Hepatocyte (in vitro differentiated cells): ENCODE data around the gene RABL3. TPM values are rescaled to one million over a fixed set of nuclear protein-coding genes. Genes with fewer than 3 reads are reported as not detected.
"Not testable (repeated sequence)": the region's sequence is repeated elsewhere in the genome, so short reads cannot be mapped to it uniquely, and the experiment has no call there.

Experiments used
- DNase-seq: peaks from one replicate; pipeline ENCODE4 v3.0.0-alpha.2; 2016; ENCODE audit warnings: low spot score
- H2AFZ ChIP-seq: fragments of 200-600 bp; sonication (generic); 2 replicates; pipeline ENCODE4 v1.6.0; 2016; ENCODE audit warnings: antibody characterized with exemption, mild to moderate bottlenecking
- H3K27ac ChIP-seq: fragments of 200-600 bp; sonication (generic); 2 replicates; pipeline ENCODE4 v1.5.1; 2016; ENCODE audit warnings: mild to moderate bottlenecking
- H3K27me3 ChIP-seq: fragments of 200-600 bp; sonication (generic); 2 replicates; pipeline ENCODE4 v1.6.1; 2016
- H3K36me3 ChIP-seq: fragments of 200-600 bp; sonication (generic); replicated peaks from 2 replicates; pipeline ENCODE4 v1.5.1; 2016; ENCODE audit warnings: low read depth; ENCODE audit not compliant: insufficient read depth
- H3K4me1 ChIP-seq: fragments of 200-600 bp; sonication (generic); 2 replicates; pipeline ENCODE4 v1.5.1; 2016; ENCODE audit warnings: mild to moderate bottlenecking, moderate library complexity; ENCODE audit not compliant: insufficient read depth
- H3K4me2 ChIP-seq: fragments of 200-600 bp; sonication (generic); 2 replicates; pipeline ENCODE4 v1.6.0; 2016
- H3K4me3 ChIP-seq: fragments of 200-600 bp; sonication (generic); 2 replicates; pipeline ENCODE4 v1.5.1; 2016; ENCODE audit warnings: mild to moderate bottlenecking
- H3K79me2 ChIP-seq: fragments of 200-600 bp; sonication (generic); 2 replicates; pipeline ENCODE4 v1.6.0; 2017; ENCODE audit warnings: mild to moderate bottlenecking
- H3K9me2 ChIP-seq: fragments of 200-600 bp; sonication (generic); replicated peaks from 2 replicates; pipeline ENCODE4 v1.6.0; 2017; ENCODE audit warnings: mild to moderate bottlenecking; ENCODE audit not compliant: insufficient read depth
- H3K9me3 ChIP-seq: fragments of 200-600 bp; sonication (generic); 2 replicates; pipeline ENCODE4 v1.5.1; 2016; ENCODE audit warnings: low read depth, mild to moderate bottlenecking
- H4K20me1 ChIP-seq: fragments of 200-600 bp; sonication (generic); 2 replicates; pipeline ENCODE4 v1.6.0; 2016; ENCODE audit warnings: mild to moderate bottlenecking; ENCODE audit not compliant: insufficient read depth, poor library complexity, severe bottlenecking
- CTCF ChIP-seq: fragments of 200-600 bp; sonication (generic); IDR thresholded peaks from 2 replicates; pipeline ENCODE4 v1.5.1; 2016; ENCODE audit warnings: antibody characterized with exemption, mild to moderate bottlenecking; ENCODE audit not compliant: poor library complexity
- EZH2 ChIP-seq: fragments of 200-600 bp; sonication (generic); IDR thresholded peaks from 2 replicates; pipeline ENCODE4 v1.6.1; 2016; ENCODE audit warnings: antibody characterized with exemption, mild to moderate bottlenecking, borderline replicate concordance
- EZH2phosphoT487 ChIP-seq: fragments of 200-600 bp; sonication (generic); IDR thresholded peaks from one replicate; pipeline ENCODE4 v1.6.1; 2018; ENCODE audit warnings: antibody characterized with exemption, mild to moderate bottlenecking, low read depth, moderate library complexity; ENCODE audit not compliant: unreplicated experiment, severe bottlenecking
- WGBS: methylation state at CpG from one replicate; pipeline ENCODE4 v1.1.6; 2016; ENCODE audit warnings: low lambda C conversion rate; ENCODE audit errors: missing lambda C conversion rate; 5-methylcytosine and 5-hydroxymethylcytosine counted together
- polyA plus RNA-seq: library from polyadenylated mRNA; unstranded; fragments of >200 nt; fragmentation: Nextera tagmentation; extraction: Ambion mirVana; gene quantifications from 2 replicates; pipeline ENCODE4 v1.2.1, GENCODE V29; 2016
- total RNA-seq: library from RNA; depleted of rRNA; stranded (reverse); fragments of >200 nt; gene quantifications from 2 replicates; pipeline ENCODE4 v1.2.3, GENCODE V29; 2014

The RABL3 gene
- total and polyA plus RNA-seq, 2 experiments from 2014 or later = 12.7 to 23.7 TPM

GRCh38 chr3:120763601-120764000 lies 21.3 kb upstream of the RABL3 start:
- H3K9me3 ChIP-seq = no peaks in the 10 kb centered on the region
- WGBS = 59% methylated on average over 1 of the region's 1 CpG
- H3K27ac ChIP-seq = no peak overlapping the region
- DNase-seq = no peak
- no peaks in the 10 kb centered on the region for H4K20me1 ChIP-seq
- H3K36me3 ChIP-seq = no peaks in the 10 kb centered on the region
- no peak overlapping the region for H3K4me3 ChIP-seq
- peaks cover 22% of the 10 kb centered on the region for H3K4me1 ChIP-seq
- no peaks in the 10 kb centered on the region for H3K27me3 ChIP-seq
- no peak overlapping the region for H3K4me2 ChIP-seq
- no peaks in the 10 kb centered on the region for H3K9me2 ChIP-seq
- no peak overlapping the region for H2AFZ ChIP-seq
- TF ChIP-seq EZH2phosphoT487 = no peak
- no peak for TF ChIP-seq CTCF
- no peak for TF ChIP-seq EZH2
- peaks cover 50% of the 10 kb centered on the region for H3K79me2 ChIP-seq

GRCh38 chr3:120762615-120763014 lies 20.3 kb upstream of the RABL3 start:
- Histone ChIP-seq H3K4me3 (no peak overlapping the region), H3K36me3 (no peaks in the 10 kb centered on the region), H2AFZ (no peak overlapping the region), H3K4me2 (no peak overlapping the region), H4K20me1 (no peaks in the 10 kb centered on the region), H3K79me2 (peaks cover 55% of the 10 kb centered on the region), H3K27ac (no peak overlapping the region), H3K9me2 (no peaks in the 10 kb centered on the region), H3K27me3 (no peaks in the 10 kb centered on the region), H3K9me3 (no peaks in the 10 kb centered on the region), H3K4me1 (peaks cover 21% of the 10 kb centered on the region)
- DNase-seq = no peak
- 71% methylated on average over 1 of the region's 1 CpG for WGBS
- TF ChIP-seq EZH2phosphoT487 = no peak

- not testable (repeated sequence) for H3K4me1 ChIP-seq, H3K9me3 ChIP-seq, H3K4me3 ChIP-seq, H3K27me3 ChIP-seq, H3K4me2 ChIP-seq, H3K36me3 ChIP-seq, H2AFZ ChIP-seq, H3K9me2 ChIP-seq, H3K27ac ChIP-seq, DNase-seq, H4K20me1 ChIP-seq
- WGBS = 72% methylated on average over 4 of the region's 4 CpGs
- peaks cover 58% of the 10 kb centered on the region for H3K79me2 ChIP-seq
Observed at GRCh38 chr3:120758551-120758950, 16.2 kb upstream of the RABL3 start.

GRCh38 chr3:120756061-120756460 lies 13.7 kb upstream of the RABL3 start:
- no peaks in the 10 kb centered on the region for H3K9me3 ChIP-seq
- H4K20me1 ChIP-seq = no peaks in the 10 kb centered on the region
- no peak overlapping the region for H3K27ac ChIP-seq
- no peaks in the 10 kb centered on the region for H3K36me3 ChIP-seq
- H3K4me1 ChIP-seq = no peaks in the 10 kb centered on the region
- peaks cover 62% of the 10 kb centered on the region for H3K79me2 ChIP-seq
- no peaks in the 10 kb centered on the region for H3K9me2 ChIP-seq
- H3K4me3 ChIP-seq = no peak overlapping the region
- TF ChIP-seq EZH2phosphoT487 = no peak
- no peak for TF ChIP-seq EZH2
- TF ChIP-seq CTCF = no peak
- WGBS = 95% methylated on average over 2 of the region's 2 CpGs
- DNase-seq = no peak
- no peak overlapping the region for H2AFZ ChIP-seq
- H3K4me2 ChIP-seq = no peak overlapping the region
- no peaks in the 10 kb centered on the region for H3K27me3 ChIP-seq

GRCh38 chr3:120753810-120754209 lies 11.5 kb upstream of the RABL3 start:
- Histone ChIP-seq H3K4me1 (no peaks in the 10 kb centered on the region), H3K27me3 (no peaks in the 10 kb centered on the region), H3K9me3 (no peaks in the 10 kb centered on the region), H2AFZ (no peak overlapping the region), H3K36me3 (no peaks in the 10 kb centered on the region), H3K79me2 (peaks cover 59% of the 10 kb centered on the region), H3K9me2 (no peaks in the 10 kb centered on the region), H4K20me1 (no peaks in the 10 kb centered on the region), H3K4me2 (no peak overlapping the region), H3K27ac (no peak overlapping the region), H3K4me3 (no peak overlapping the region)
- no peak for TF ChIP-seq EZH2phosphoT487
- TF ChIP-seq CTCF = no peak
- TF ChIP-seq EZH2 = no peak
- DNase-seq = no peak
